Neuronal stem cell (in vitro differentiated cells): Measurements from ENCODE around the gene KIF26B.

Experiments
- DNase-seq: peaks from one replicate; pipeline ENCODE4 v3.0.0-alpha.2; 2013; ENCODE audit warnings: low spot score
- H2AFZ ChIP-seq: one replicate; pipeline ENCODE4 v1.6.1; 2013; ENCODE audit warnings: mild to moderate bottlenecking, low read length, inconsistent platforms
- H2AK5ac ChIP-seq: 2 replicates; pipeline ENCODE4 v1.6.1; 2013; ENCODE audit warnings: low read depth, mild to moderate bottlenecking, inconsistent platforms, low read length, moderate library complexity, mixed read lengths
- H2BK120ac ChIP-seq: 2 replicates; pipeline ENCODE4 v1.6.1; 2013; ENCODE audit warnings: low read depth, mild to moderate bottlenecking, inconsistent platforms, low read length, moderate library complexity, mixed read lengths
- H2BK12ac ChIP-seq: one replicate; pipeline ENCODE4 v1.6.1; 2013; ENCODE audit warnings: low read length, inconsistent platforms
- H2BK15ac ChIP-seq: 2 replicates; pipeline ENCODE4 v1.6.1; 2013; ENCODE audit warnings: mild to moderate bottlenecking, low read length, inconsistent platforms, mixed read lengths
- H2BK5ac ChIP-seq: one replicate; pipeline ENCODE4 v1.6.1; 2013; ENCODE audit warnings: inconsistent platforms, mild to moderate bottlenecking, low read length, moderate library complexity
- H3K14ac ChIP-seq: one replicate; pipeline ENCODE4 v1.6.1; 2013; ENCODE audit warnings: low read length, inconsistent platforms
- H3K18ac ChIP-seq: 2 replicates; pipeline ENCODE4 v1.6.1; 2013; ENCODE audit warnings: low read length, inconsistent platforms
- H3K23ac ChIP-seq: 2 replicates; pipeline ENCODE4 v1.6.1; 2013; ENCODE audit warnings: low read depth, mild to moderate bottlenecking, mixed read lengths, low read length, inconsistent platforms; ENCODE audit not compliant: poor library complexity
- H3K27ac ChIP-seq: replicated peaks from 3 replicates; pipeline ENCODE4 v1.5.1; 2013; ENCODE audit warnings: low read length, inconsistent platforms
- H3K27me3 ChIP-seq, 3 experiments: 2 replicates each; pipeline ENCODE4 v1.6.1; 2013; ENCODE audit warnings: low read length in 3 of 3, mild to moderate bottlenecking in 2 of 3, inconsistent platforms in 1 of 3, low read depth in 1 of 3, mixed read lengths in 1 of 3, moderate library complexity in 1 of 3; ENCODE audit not compliant: control insufficient read depth in 3 of 3, insufficient read depth in 3 of 3
- H3K36me3 ChIP-seq, 2 donors: replicated peaks in 1 of 2; 2 replicates each; pipeline ENCODE4 v1.6.1; 2013; ENCODE audit warnings: low read length in 2 of 2; ENCODE audit not compliant: control insufficient read depth in 2 of 2, insufficient read depth in 2 of 2
- H3K4ac ChIP-seq: 2 replicates; pipeline ENCODE4 v1.6.1; 2013; ENCODE audit warnings: inconsistent platforms, mild to moderate bottlenecking, low read length, moderate library complexity
- H3K4me1 ChIP-seq, 2 donors: 1 replicate in 1 of 2; 2 replicates in 1 of 2; pipeline ENCODE4 v1.6.1; 2013; ENCODE audit warnings: low read length in 2 of 2, low read depth in 1 of 2; ENCODE audit not compliant: control insufficient read depth in 2 of 2, insufficient read depth in 1 of 2
- H3K4me2 ChIP-seq: one replicate; pipeline ENCODE4 v1.6.1; 2013; ENCODE audit warnings: mild to moderate bottlenecking, low read length, inconsistent platforms; ENCODE audit not compliant: insufficient read depth, poor library complexity, severe bottlenecking
- H3K4me3 ChIP-seq, 2 donors: 2 replicates each; pipeline ENCODE4 v1.5.1; 2013; ENCODE audit warnings: low read length in 2 of 2, mild to moderate bottlenecking in 2 of 2, inconsistent platforms in 1 of 2, moderate library complexity in 1 of 2
- H3K79me1 ChIP-seq: one replicate; pipeline ENCODE4 v1.6.1; 2013; ENCODE audit warnings: low read depth, mild to moderate bottlenecking, inconsistent platforms, low read length, moderate library complexity
- H3K9ac ChIP-seq: one replicate; pipeline ENCODE4 v1.6.1; 2013; ENCODE audit warnings: mild to moderate bottlenecking, low read depth, low read length, inconsistent platforms; ENCODE audit not compliant: poor library complexity
- H3K9me3 ChIP-seq, 2 donors: replicated peaks in 1 of 2; 2 replicates each; pipeline versions ENCODE3 to v1.6.1; 2013; ENCODE audit warnings: low read length in 2 of 2, mild to moderate bottlenecking in 2 of 2, inconsistent platforms in 1 of 2, low read depth in 1 of 2, mixed read lengths in 1 of 2, moderate library complexity in 1 of 2; ENCODE audit not compliant: control insufficient read depth in 2 of 2, insufficient read depth in 1 of 2
- H4K8ac ChIP-seq: one replicate; pipeline ENCODE4 v1.6.1; 2013; ENCODE audit warnings: low read depth, mild to moderate bottlenecking, inconsistent platforms, low read length, moderate library complexity
- H4K91ac ChIP-seq: one replicate; pipeline ENCODE4 v1.6.1; 2013; ENCODE audit warnings: low read length, low read depth, mild to moderate bottlenecking, inconsistent platforms; ENCODE audit not compliant: poor library complexity
- WGBS, 2 donors: extraction: QIAGEN DNeasy Blood & Tissue Kit; methylation state at CpG; one replicate each; pipeline ENCODE4 v1.1.7; 2013; ENCODE audit warnings: missing lambda C conversion rate in 2 of 2, mixed read lengths in 1 of 2; ENCODE audit not compliant: insufficient read length in 2 of 2, insufficient replicate concordance in 1 of 2; ENCODE audit errors: extremely low coverage in 2 of 2; 5-methylcytosine and 5-hydroxymethylcytosine counted together

Gene KIF26B

DNA sequence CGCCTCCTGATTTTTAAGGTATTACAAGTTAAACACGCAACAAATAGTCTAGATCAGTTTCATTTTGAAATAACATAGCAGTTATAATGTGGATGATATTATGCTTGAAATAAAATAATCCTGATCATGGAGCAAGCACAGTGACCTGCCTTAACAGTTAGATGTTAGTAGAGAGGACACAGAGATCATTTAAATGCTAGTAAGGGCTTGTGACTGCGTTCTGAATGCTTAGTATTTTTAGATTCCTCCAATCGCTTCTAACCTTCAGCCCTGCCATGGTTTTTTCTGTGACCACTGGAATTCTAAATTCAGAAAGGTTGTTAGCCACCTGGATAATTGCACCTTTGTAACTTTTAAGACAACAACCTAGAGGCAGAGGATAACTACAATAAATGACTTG is 46.4 kb downstream of the KIF26B start:
- Histone ChIP-seq H3K9me3 (peaks cover 0 to 19% of the 10 kb centered on the region in 2 donors), H4K91ac (no peak overlapping the region), H3K14ac (no peak overlapping the region), H2AFZ (no peak overlapping the region), H3K18ac (no peak overlapping the region), H3K4me2 (no peak overlapping the region), H3K79me1 (no peaks in the 10 kb centered on the region), H3K23ac (no peak overlapping the region), H3K27ac (no peak overlapping the region), H3K4me1 (peaks cover 7 to 8% of the 10 kb centered on the region in 2 donors), H3K9ac (no peak overlapping the region), H2BK120ac (no peak overlapping the region), H2BK12ac (no peak overlapping the region), H4K8ac (no peak overlapping the region), H3K4me3 (no peak overlapping the region), H2AK5ac (no peak overlapping the region), H2BK5ac (no peak overlapping the region), H3K36me3 (peaks cover 0 to 8% of the 10 kb centered on the region in 2 donors), H3K27me3 (no peaks in the 10 kb centered on the region), H2BK15ac (no peak overlapping the region), H3K4ac (no peak overlapping the region)
- no CpG with 5 or more reads among the region's 4 CpGs for WGBS, 2 donors
- no peak for DNase-seq

DNA sequence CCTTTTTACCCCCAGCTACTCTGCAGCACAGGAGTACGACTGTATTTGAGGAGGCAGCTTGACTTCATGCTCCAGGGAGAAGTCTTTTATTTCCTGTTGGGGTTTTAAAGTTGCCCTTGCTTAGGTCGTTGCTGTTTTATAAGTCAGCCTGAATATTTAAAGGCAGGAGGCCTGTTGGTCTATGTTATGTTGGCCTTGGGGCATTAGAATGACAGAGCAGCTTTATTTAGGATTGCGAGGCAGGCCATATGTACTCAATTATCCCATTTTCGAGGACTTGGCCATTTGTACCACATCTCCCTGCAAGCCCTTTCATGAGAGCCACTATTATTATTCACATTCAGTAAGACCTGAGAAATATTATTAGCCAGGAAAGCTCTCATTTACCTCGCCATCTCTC is 47.0 kb downstream of the KIF26B start:
- no peak for DNase-seq
- no peak overlapping the region for H3K4me2 ChIP-seq
- no peak overlapping the region for H3K27ac ChIP-seq
- H3K9ac ChIP-seq: no peak overlapping the region
- no peak overlapping the region for H3K14ac ChIP-seq
- no peak overlapping the region for H4K8ac ChIP-seq
- H2BK12ac ChIP-seq: no peak overlapping the region
- no peak overlapping the region for H2AK5ac ChIP-seq
- H2BK15ac ChIP-seq: no peak overlapping the region
- no peak overlapping the region for H2BK5ac ChIP-seq
- peaks cover 0 to 8% of the 10 kb centered on the region in 2 donors for H3K36me3 ChIP-seq
- H2BK120ac ChIP-seq: no peak overlapping the region
- no peak overlapping the region for H3K4me3 ChIP-seq
- no peak overlapping the region for H4K91ac ChIP-seq
- H3K18ac ChIP-seq: no peak overlapping the region
- WGBS, 2 donors: no CpG with 5 or more reads among the region's 5 CpGs
- no peaks in the 10 kb centered on the region for H3K27me3 ChIP-seq
- peaks cover 4 to 25% of the 10 kb centered on the region in 2 donors for H3K9me3 ChIP-seq
- H3K4ac ChIP-seq: no peak overlapping the region
- H3K4me1 ChIP-seq: peaks cover 5 to 8% of the 10 kb centered on the region in 2 donors
- H3K23ac ChIP-seq: no peak overlapping the region
- H2AFZ ChIP-seq: no peak overlapping the region
- no peaks in the 10 kb centered on the region for H3K79me1 ChIP-seq

DNA sequence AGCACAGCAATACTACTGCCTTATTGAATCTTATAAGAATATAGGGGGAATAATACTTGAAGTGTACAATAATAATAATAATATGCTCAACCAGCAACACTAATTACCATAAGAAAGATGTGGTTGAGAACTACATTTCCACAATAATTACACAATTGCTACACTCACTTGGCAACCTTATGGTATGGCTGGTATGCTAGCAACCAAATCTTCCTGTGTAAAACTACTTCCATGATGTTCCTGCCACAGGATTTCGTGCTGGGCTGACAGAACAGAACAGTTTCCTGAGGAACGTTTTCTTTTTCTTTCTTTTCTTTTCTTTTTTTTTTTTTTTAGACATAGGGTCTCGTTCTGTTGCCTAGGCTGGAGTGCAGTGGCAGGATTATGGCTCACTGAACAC is 50.6 kb downstream of the KIF26B start:
- H3K9ac ChIP-seq: no peak overlapping the region
- H3K9me3 ChIP-seq: peaks cover 19 to 45% of the 10 kb centered on the region in 2 donors
- no peak overlapping the region for H3K4me2 ChIP-seq
- H2BK120ac ChIP-seq: no peak overlapping the region
- no peak overlapping the region for H2BK5ac ChIP-seq
- no peak overlapping the region for H2BK15ac ChIP-seq
- no peaks in the 10 kb centered on the region for H3K79me1 ChIP-seq
- H3K4me1 ChIP-seq: peaks cover 2 to 8% of the 10 kb centered on the region in 2 donors
- no peaks in the 10 kb centered on the region for H3K27me3 ChIP-seq
- H3K23ac ChIP-seq: no peak overlapping the region
- no peak overlapping the region for H2AK5ac ChIP-seq
- no peak overlapping the region for H2BK12ac ChIP-seq
- no CpG with 5 or more reads among the region's 3 CpGs for WGBS, 2 donors
- no peak overlapping the region for H4K91ac ChIP-seq
- H2AFZ ChIP-seq: no peak overlapping the region
- H3K36me3 ChIP-seq: peaks cover 0 to 16% of the 10 kb centered on the region in 2 donors
- no peak for DNase-seq
- no peak overlapping the region for H3K27ac ChIP-seq
- no peak overlapping the region for H3K4me3 ChIP-seq
- H4K8ac ChIP-seq: no peak overlapping the region
- no peak overlapping the region for H3K18ac ChIP-seq
- H3K4ac ChIP-seq: no peak overlapping the region
- no peak overlapping the region for H3K14ac ChIP-seq

DNA sequence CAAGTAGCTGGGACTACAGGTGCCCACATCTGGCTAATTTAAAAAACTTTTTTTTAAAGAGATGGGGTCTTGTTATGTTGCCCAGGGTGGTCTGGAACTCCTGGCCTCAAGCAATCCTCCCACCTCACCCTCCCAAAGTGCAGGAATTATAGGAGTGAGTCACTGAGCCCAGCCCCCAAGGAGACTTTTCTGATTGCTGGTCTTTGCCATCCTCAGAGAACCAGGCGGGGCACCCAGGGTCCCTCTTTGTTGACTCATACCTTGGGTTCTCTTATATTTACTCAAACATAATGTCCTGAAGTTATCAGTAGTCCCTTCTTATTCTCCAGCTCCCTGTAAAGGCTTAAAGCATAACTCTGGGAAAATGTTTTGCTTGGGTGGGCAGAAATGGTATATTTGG is 51.1 kb downstream of the KIF26B start:
- no peak for DNase-seq
- Histone ChIP-seq H2BK12ac (no peak overlapping the region), H3K4me3 (no peak overlapping the region), H3K36me3 (peaks cover 0 to 16% of the 10 kb centered on the region in 2 donors), H3K18ac (no peak overlapping the region), H2BK120ac (no peak overlapping the region), H2BK5ac (no peak overlapping the region), H3K79me1 (no peaks in the 10 kb centered on the region), H3K4ac (no peak overlapping the region), H3K9me3 (peaks cover 19 to 49% of the 10 kb centered on the region in 2 donors), H3K4me1 (peaks cover 2 to 6% of the 10 kb centered on the region in 2 donors), H3K9ac (no peak overlapping the region), H3K4me2 (no peak overlapping the region), H2BK15ac (no peak overlapping the region), H3K14ac (no peak overlapping the region), H2AFZ (no peak overlapping the region), H4K8ac (no peak overlapping the region), H4K91ac (no peak overlapping the region), H3K23ac (no peak overlapping the region), H3K27me3 (no peaks in the 10 kb centered on the region), H2AK5ac (no peak overlapping the region), H3K27ac (no peak overlapping the region)
- no CpG with 5 or more reads among the region's 1 CpG for WGBS, 2 donors
